ENCODE measurements around the gene UNC45A.
A peak's percentile ranks its signal among the peaks of the same experiment; 100 is the strongest.
"Not testable (repeated sequence)": the region's sequence is repeated elsewhere in the genome, so short reads cannot be mapped to it uniquely, and the experiment has no call there.

UNC45A gene, protein sequence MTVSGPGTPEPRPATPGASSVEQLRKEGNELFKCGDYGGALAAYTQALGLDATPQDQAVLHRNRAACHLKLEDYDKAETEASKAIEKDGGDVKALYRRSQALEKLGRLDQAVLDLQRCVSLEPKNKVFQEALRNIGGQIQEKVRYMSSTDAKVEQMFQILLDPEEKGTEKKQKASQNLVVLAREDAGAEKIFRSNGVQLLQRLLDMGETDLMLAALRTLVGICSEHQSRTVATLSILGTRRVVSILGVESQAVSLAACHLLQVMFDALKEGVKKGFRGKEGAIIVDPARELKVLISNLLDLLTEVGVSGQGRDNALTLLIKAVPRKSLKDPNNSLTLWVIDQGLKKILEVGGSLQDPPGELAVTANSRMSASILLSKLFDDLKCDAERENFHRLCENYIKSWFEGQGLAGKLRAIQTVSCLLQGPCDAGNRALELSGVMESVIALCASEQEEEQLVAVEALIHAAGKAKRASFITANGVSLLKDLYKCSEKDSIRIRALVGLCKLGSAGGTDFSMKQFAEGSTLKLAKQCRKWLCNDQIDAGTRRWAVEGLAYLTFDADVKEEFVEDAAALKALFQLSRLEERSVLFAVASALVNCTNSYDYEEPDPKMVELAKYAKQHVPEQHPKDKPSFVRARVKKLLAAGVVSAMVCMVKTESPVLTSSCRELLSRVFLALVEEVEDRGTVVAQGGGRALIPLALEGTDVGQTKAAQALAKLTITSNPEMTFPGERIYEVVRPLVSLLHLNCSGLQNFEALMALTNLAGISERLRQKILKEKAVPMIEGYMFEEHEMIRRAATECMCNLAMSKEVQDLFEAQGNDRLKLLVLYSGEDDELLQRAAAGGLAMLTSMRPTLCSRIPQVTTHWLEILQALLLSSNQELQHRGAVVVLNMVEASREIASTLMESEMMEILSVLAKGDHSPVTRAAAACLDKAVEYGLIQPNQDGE

GRCh38 chr15:90934949-90935751 is at the start of gene UNC45A:
UNC45A (plus strand) TSS chr15:90935285; CDS start chr15:90935325, 40 bp downstream.
- peak; percentile 95 for DNase-seq (ENCODE audit: low read depth)

GRCh38 chr15:90885432-90886290 is 49.4 kb upstream of the UNC45A start:
- peak; percentile 70 for DNase-seq (ENCODE audit: low read depth)

DNA sequence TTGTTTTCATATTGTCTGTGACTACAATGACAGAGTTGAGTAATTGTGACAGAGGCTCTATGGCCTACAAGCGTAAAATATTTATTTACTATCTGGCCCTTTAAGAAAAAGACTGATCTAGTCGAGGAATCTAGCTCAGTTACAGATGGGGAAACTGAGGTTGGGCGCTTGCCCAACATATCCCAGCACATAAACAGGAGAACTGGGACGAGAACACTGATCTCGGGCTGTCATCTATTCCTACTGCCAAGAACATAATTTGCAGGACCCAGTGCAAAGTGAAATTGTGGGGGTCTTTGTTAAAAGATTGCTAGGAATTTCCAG is 48.8 kb upstream of the UNC45A start:
- DNase-seq (ENCODE audit: low read depth) = no peak

- DNase-seq (ENCODE audit: low read depth) = no peak
Observed at GRCh38 chr15:90887037-90887481, 48.0 kb upstream of the UNC45A start.

DNA sequence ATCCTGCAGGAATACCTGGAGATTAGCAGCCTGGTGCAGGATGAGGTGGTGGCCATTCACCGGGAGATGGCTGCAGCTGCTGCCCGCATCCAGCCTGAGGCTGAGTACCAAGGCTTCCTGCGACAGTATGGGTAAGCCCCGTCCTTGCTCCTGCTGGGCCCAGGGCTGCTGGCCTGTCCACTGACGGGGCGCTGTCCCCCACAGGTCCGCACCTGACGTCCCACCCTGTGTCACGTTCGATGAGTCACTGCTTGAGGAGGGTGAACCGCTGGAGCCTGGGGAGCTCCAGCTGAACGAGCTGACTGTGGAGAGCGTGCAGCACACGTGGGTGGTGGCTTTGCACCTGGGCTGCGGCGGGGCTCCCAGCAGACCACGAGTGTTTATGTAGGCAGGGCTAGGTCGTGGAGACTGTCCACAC is 45.8 kb upstream of the UNC45A start:
- no peak for DNase-seq (ENCODE audit: low read depth)

DNA sequence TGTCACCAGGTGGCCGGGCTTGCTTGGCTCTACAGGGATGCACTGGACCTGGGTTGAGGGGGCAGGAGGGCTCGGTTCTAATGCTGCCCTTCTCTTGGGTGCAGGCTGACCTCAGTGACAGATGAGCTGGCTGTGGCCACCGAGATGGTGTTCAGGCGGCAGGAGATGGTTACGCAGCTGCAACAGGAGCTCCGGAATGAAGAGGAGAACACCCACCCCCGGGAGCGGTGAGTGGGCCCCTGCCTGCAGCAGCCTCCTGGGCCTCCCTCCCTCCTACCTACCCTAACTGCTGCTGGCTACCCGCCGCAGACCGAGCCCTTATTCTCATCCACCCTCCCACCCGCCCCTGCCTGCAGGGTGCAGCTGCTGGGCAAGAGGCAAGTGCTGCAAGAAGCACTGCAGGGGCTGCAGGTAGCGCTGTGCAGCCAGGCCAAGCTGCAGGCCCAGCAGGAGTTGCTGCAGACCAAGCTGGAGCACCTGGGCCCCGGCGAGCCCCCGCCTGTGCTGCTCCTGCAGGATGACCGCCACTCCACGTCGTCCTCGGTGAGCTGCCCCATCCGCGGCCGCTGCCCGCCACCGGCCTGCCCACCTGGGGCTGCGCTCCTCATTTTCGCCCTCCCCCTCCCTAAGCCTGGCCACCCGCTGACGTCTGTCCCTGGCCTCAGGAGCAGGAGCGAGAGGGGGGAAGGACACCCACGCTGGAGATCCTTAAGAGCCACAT is 45.2 kb upstream of the UNC45A start:
- no peak for DNase-seq (ENCODE audit: low read depth)

- DNase-seq (ENCODE audit: low read depth) = no peak
Observed at GRCh38 chr15:90890839-90891238, 44.2 kb upstream of the UNC45A start.

- DNase-seq (ENCODE audit: low read depth) = no peak
Observed at GRCh38 chr15:90891346-90891949, 43.6 kb upstream of the UNC45A start.

DNA sequence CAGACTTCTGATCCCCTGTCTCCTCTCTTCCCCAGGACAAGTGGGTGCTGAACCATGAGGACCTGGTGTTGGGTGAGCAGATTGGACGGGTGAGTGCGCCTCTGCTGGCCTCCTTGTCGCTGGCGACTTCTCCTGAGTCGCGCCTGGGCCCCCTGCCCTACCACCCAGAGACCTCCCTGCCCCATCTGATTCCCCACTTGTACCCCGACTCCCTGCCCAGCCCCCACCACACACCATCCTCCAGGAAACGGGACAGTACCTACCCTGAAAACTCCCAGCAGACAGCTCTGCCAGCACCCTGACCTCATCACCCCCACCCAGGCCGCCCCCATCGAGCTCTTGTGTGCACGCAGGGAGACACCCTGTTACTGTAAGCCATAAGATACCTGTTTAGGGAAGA is 43.1 kb upstream of the UNC45A start:
- no peak for DNase-seq (ENCODE audit: low read depth)

DNA sequence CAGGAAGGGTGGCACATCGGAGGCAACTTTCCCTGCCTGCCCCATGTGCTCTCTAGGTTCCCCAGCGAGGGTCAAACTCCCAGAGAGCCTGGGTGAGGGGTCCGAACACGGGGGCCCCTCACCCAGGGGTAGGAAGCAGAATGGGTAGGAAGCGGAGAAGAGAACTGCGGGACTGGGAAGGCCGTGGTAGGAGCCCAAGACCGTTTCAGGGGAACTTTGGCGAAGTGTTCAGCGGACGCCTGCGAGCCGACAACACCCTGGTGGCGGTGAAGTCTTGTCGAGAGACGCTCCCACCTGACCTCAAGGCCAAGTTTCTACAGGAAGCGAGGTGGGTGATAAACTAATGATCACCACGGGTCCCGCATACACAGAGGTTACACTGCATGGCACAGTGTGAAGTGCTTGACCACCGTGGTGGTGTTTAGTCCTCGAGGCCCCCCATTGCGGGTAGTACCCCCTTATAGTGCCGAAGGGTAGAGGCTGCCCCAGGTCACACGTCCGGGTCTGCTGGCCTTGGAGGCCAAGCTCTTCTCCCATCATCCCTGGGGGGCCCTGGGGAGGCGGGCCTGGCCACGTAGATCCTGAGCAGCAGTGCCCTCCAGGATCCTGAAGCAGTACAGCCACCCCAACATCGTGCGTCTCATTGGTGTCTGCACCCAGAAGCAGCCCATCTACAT is 42.4 kb upstream of the UNC45A start:
- DNase-seq (ENCODE audit: low read depth) = no peak

- no peak for DNase-seq (ENCODE audit: low read depth)
Observed at GRCh38 chr15:90893175-90894090, 41.7 kb upstream of the UNC45A start.

DNA sequence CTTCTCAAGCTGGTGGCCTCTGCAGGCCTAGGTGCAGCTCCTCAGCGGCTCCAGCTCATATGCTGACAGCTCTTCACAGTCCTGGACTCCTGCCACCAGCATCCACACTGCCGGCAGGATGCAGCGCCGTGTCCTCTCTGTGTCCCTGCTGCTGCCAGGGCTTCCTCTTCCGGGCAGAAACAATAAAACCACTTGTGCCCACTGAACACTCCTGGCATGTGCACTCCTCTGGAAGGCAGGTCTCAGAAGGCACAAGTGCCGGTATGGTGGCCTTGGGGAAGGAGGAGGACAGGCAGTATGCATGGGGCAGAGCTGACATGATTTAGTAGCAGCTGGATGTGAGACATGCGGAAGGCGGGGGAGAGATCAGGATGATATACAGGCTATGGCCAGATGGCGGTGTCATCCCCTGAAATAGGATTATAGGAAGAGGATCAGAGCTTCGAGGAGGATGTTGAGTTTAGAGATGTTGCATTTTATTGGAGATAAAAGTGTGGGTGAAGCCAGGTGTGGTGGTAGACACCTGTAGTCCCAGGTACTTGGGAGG is 39.4 kb upstream of the UNC45A start:
- DNase-seq (ENCODE audit: low read depth) = no peak

- DNase-seq (ENCODE audit: low read depth) = not testable (repeated sequence)
Observed at GRCh38 chr15:90897131-90897655, 37.9 kb upstream of the UNC45A start.

- no peak for DNase-seq (ENCODE audit: low read depth)
Observed at GRCh38 chr15:90901175-90902039, 33.7 kb upstream of the UNC45A start.

DNA sequence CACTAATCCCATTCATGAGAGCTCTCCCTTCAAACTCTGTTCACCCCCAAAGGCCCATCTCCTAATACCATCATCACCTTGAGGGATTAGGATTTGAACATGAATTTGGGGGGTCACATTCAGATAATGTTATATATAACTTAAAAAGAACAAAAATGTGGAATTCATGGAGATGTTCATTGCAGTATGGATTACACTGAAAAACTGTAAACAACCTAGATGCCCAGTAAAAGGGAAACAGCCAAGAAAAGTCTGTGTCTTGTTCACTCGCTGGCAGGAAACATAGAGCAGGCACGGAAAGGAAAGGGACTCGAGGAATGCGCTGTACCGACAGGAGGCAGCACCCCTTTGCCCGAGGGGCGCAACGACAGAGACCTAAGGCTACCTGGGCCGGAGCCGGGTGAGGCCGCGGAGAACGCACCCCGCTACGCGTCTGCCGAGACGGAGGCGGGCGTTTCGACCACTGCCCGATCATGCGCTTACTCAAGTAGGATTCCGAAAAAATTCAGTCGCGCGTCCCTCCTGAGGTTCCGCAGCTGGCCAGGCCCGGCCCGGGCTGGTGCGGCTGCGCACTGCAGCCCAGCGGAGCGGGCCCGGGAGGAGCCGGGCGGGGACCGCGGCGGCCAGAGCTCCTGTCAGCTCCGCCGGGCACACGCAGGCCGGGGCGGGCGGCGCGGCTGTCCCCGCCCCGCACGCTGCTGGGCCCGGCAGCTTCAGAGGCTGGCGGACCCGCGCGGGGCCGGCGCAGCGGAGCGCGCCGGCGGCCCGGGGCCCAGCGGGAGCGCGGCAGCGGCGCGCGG is 32.8 kb upstream of the UNC45A start:
- peak; percentile 49 for DNase-seq (ENCODE audit: low read depth)

Data from activated T-helper 9 cell treated with anti-CD3 and anti-CD28 coated beads, Interleukin-2, amount 50 U/mL, for 16 hours (primary cell).